ENCODE measurements around the gene ARSJ. TPM values are rescaled to one million over a fixed set of nuclear protein-coding genes. Genes with fewer than 3 reads are reported as not detected.
A peak's percentile ranks its signal among the peaks of the same experiment; 100 is the strongest.

Gene ARSJ
- total RNA-seq, 1 donor = 24.6 TPM

- no peak for DNase-seq (ENCODE audit: insufficient read length, low spot score, missing footprints)
- Histone ChIP-seq H3K4me2 (ENCODE audit: insufficient read depth, low read length) (peak overlapping the region; percentile 20), H3K36me3 (ENCODE audit: insufficient read depth, low read length) (no peaks in the 10 kb centered on the region), H3K27me3 (ENCODE audit: insufficient read depth, low read length) (no peaks in the 10 kb centered on the region), H3K4me1 (ENCODE audit: insufficient read depth, low read length) (peaks cover 25% of the 10 kb centered on the region), H2AFZ (ENCODE audit: low read length) (no peak overlapping the region), H3K79me2 (ENCODE audit: insufficient read depth, low read length) (peaks cover 71% of the 10 kb centered on the region), H3K9me3 (ENCODE audit: low read depth, low read length) (no peaks in the 10 kb centered on the region), H3K4me3 (ENCODE audit: insufficient read depth, low read length) (no peak overlapping the region), H4K20me1 (ENCODE audit: insufficient read depth, low read length) (no peaks in the 10 kb centered on the region), H3K27ac (ENCODE audit: low read depth, low read length) (peak overlapping the region; percentile 25)
- no peak for TF ChIP-seq CTCF (IDR thresholded peaks at IDR 0.05; ENCODE audit: extremely low read depth, low read depth, low read length)
Measured at GRCh38 chr4:113919611-113920010, 59.8 kb downstream of the ARSJ start.

GRCh38 chr4:113919145-113919544 lies 60.3 kb downstream of the ARSJ start:
- Histone ChIP-seq H3K27ac (ENCODE audit: low read depth, low read length) (peak overlapping the region; percentile 25), H3K4me1 (ENCODE audit: insufficient read depth, low read length) (peaks cover 25% of the 10 kb centered on the region), H4K20me1 (ENCODE audit: insufficient read depth, low read length) (no peaks in the 10 kb centered on the region), H3K79me2 (ENCODE audit: insufficient read depth, low read length) (peaks cover 71% of the 10 kb centered on the region), H2AFZ (ENCODE audit: low read length) (no peak overlapping the region), H3K27me3 (ENCODE audit: insufficient read depth, low read length) (no peaks in the 10 kb centered on the region), H3K9me3 (ENCODE audit: low read depth, low read length) (no peaks in the 10 kb centered on the region), H3K36me3 (ENCODE audit: insufficient read depth, low read length) (no peaks in the 10 kb centered on the region), H3K4me2 (ENCODE audit: insufficient read depth, low read length) (peak overlapping the region; percentile 20), H3K4me3 (ENCODE audit: insufficient read depth, low read length) (no peak overlapping the region)
- DNase-seq (ENCODE audit: insufficient read length, low spot score, missing footprints) = no peak
- TF ChIP-seq CTCF (IDR thresholded peaks at IDR 0.05; ENCODE audit: extremely low read depth, low read depth, low read length) = no peak

GRCh38 chr4:113908829-113909228 lies 70.6 kb downstream of the ARSJ start:
- Histone ChIP-seq H3K36me3 (ENCODE audit: insufficient read depth, low read length) (no peaks in the 10 kb centered on the region), H3K27ac (ENCODE audit: low read depth, low read length) (no peak overlapping the region), H3K4me1 (ENCODE audit: insufficient read depth, low read length) (no peaks in the 10 kb centered on the region), H3K4me2 (ENCODE audit: insufficient read depth, low read length) (no peak overlapping the region), H3K27me3 (ENCODE audit: insufficient read depth, low read length) (no peaks in the 10 kb centered on the region), H3K4me3 (ENCODE audit: insufficient read depth, low read length) (no peak overlapping the region), H4K20me1 (ENCODE audit: insufficient read depth, low read length) (peaks cover 3% of the 10 kb centered on the region), H3K9me3 (ENCODE audit: low read depth, low read length) (no peaks in the 10 kb centered on the region), H3K79me2 (ENCODE audit: insufficient read depth, low read length) (peaks cover 51% of the 10 kb centered on the region), H2AFZ (ENCODE audit: low read length) (no peak overlapping the region)
- DNase-seq (ENCODE audit: insufficient read length, low spot score, missing footprints) = no peak
- TF ChIP-seq CTCF (IDR thresholded peaks at IDR 0.05; ENCODE audit: extremely low read depth, low read depth, low read length) = peak; percentile 16

- Histone ChIP-seq H4K20me1 (ENCODE audit: insufficient read depth, low read length) (peaks cover 3% of the 10 kb centered on the region), H3K27ac (ENCODE audit: low read depth, low read length) (no peak overlapping the region), H3K4me3 (ENCODE audit: insufficient read depth, low read length) (no peak overlapping the region), H3K4me2 (ENCODE audit: insufficient read depth, low read length) (no peak overlapping the region), H3K27me3 (ENCODE audit: insufficient read depth, low read length) (no peaks in the 10 kb centered on the region), H3K4me1 (ENCODE audit: insufficient read depth, low read length) (no peaks in the 10 kb centered on the region), H3K79me2 (ENCODE audit: insufficient read depth, low read length) (peaks cover 51% of the 10 kb centered on the region), H2AFZ (ENCODE audit: low read length) (no peak overlapping the region), H3K9me3 (ENCODE audit: low read depth, low read length) (no peaks in the 10 kb centered on the region), H3K36me3 (ENCODE audit: insufficient read depth, low read length) (peaks cover 11% of the 10 kb centered on the region)
- no peak for TF ChIP-seq CTCF (IDR thresholded peaks at IDR 0.05; ENCODE audit: extremely low read depth, low read depth, low read length)
- DNase-seq (ENCODE audit: insufficient read length, low spot score, missing footprints) = no peak
Measured at GRCh38 chr4:113907559-113907958, 71.9 kb downstream of the ARSJ start.

Measured in osteoblast (primary cell).